GM23338 (cell line): ENCODE data around the gene BNC2. TPM values are rescaled to one million over a fixed set of nuclear protein-coding genes. Genes with fewer than 3 reads are reported as not detected.

Experiments
- ATAC-seq: fragments of 200-7000 bp; cut with Tn5 transposase; 3 replicates; pipeline ENCODE4 v1.9.1; 2020
- DNase-seq: peaks from one replicate; pipeline ENCODE4 v3.0.0-alpha.2; 2015; ENCODE audit warnings: low spot score
- H2AFZ ChIP-seq: fragments of 200-600 bp; sonication (generic); 2 replicates; pipeline ENCODE4 v1.8.0; 2016; ENCODE audit warnings: antibody characterized with exemption, mild to moderate bottlenecking, moderate library complexity
- H3F3A ChIP-seq: fragments of 200-600 bp; sonication (generic); replicated peaks from 2 replicates; pipeline ENCODE4 v1.8.0; 2017; ENCODE audit warnings: antibody characterized with exemption, mixed run types, low read depth
- H3K27ac ChIP-seq: fragments of 200-600 bp; sonication (generic); 2 replicates; pipeline ENCODE4 v1.6.1; 2016; ENCODE audit warnings: low read depth
- H3K27me3 ChIP-seq: fragments of 200-600 bp; sonication (generic); 2 replicates; pipeline ENCODE4 v1.8.0; 2016; ENCODE audit warnings: mild to moderate bottlenecking, mixed run types, moderate library complexity; ENCODE audit not compliant: insufficient read depth
- H3K36me3 ChIP-seq: fragments of 200-600 bp; sonication (generic); 2 replicates; pipeline ENCODE4 v1.8.0; 2016; ENCODE audit warnings: mild to moderate bottlenecking; ENCODE audit not compliant: insufficient read depth
- H3K4me1 ChIP-seq: fragments of 200-600 bp; sonication (generic); 2 replicates; pipeline ENCODE4 v1.8.0; 2016; ENCODE audit warnings: mild to moderate bottlenecking, moderate library complexity; ENCODE audit not compliant: insufficient read depth
- H3K4me2 ChIP-seq: fragments of 200-600 bp; sonication (generic); 2 replicates; pipeline ENCODE4 v1.7.1; 2017; ENCODE audit warnings: mixed run types
- H3K4me3 ChIP-seq: fragments of 200-600 bp; sonication (generic); 2 replicates; pipeline ENCODE4 v1.6.1; 2016; ENCODE audit warnings: mixed run types
- H3K79me2 ChIP-seq: fragments of 200-600 bp; sonication (generic); replicated peaks from 2 replicates; pipeline ENCODE4 v1.8.0; 2017; ENCODE audit warnings: mild to moderate bottlenecking; ENCODE audit not compliant: insufficient read depth
- H3K9me2 ChIP-seq: fragments of 200-600 bp; sonication (generic); 2 replicates; pipeline ENCODE4 v1.8.0; 2017; ENCODE audit not compliant: insufficient read depth
- H4K20me1 ChIP-seq: fragments of 200-600 bp; sonication (generic); replicated peaks from 2 replicates; pipeline ENCODE4 v1.8.0; 2017; ENCODE audit warnings: mild to moderate bottlenecking; ENCODE audit not compliant: insufficient read depth
- H3K27ac Mint-ChIP-seq: 2 replicates; pipeline ENCODE4 v1.8.0; 2020; ENCODE audit warnings: inconsistent platforms, mild to moderate bottlenecking, moderate library complexity, mixed read lengths
- H3K27me3 Mint-ChIP-seq: 3 replicates; pipeline ENCODE4 v1.8.0; 2022; ENCODE audit warnings: low read depth, mild to moderate bottlenecking, moderate library complexity, mixed read lengths, inconsistent platforms; ENCODE audit not compliant: insufficient read depth, poor library complexity
- H3K36me3 Mint-ChIP-seq: 3 replicates; pipeline ENCODE4 v1.8.0; 2021; ENCODE audit warnings: low read depth, mild to moderate bottlenecking, inconsistent platforms, moderate library complexity, mixed read lengths
- H3K4me1 Mint-ChIP-seq: 3 replicates; pipeline ENCODE4 v1.8.0; 2020; ENCODE audit warnings: mild to moderate bottlenecking, inconsistent platforms, mixed read lengths
- H3K4me3 Mint-ChIP-seq: 3 replicates; pipeline ENCODE4 v1.8.0; 2021; ENCODE audit warnings: moderate library complexity, mild to moderate bottlenecking, inconsistent platforms, mixed read lengths
- H3K9me3 Mint-ChIP-seq: 3 replicates; pipeline ENCODE4 v1.8.0; 2020; ENCODE audit warnings: moderate library complexity, mild to moderate bottlenecking, inconsistent platforms, mixed read lengths
- CREB1 ChIP-seq: fragments of 250-450 bp; sonication (Bioruptor Pico); IDR thresholded peaks from 2 replicates; pipeline ENCODE4 v1.5.0; 2020; ENCODE audit warnings: low read depth, mild to moderate bottlenecking, moderate library complexity
- EZH2 ChIP-seq: fragments of 200-600 bp; sonication (generic); IDR thresholded peaks from one replicate; pipeline ENCODE4 v1.8.0; 2017; ENCODE audit warnings: antibody characterized with exemption, mild to moderate bottlenecking, low read depth; ENCODE audit not compliant: unreplicated experiment
- EZH2phosphoT487 ChIP-seq: fragments of 200-600 bp; sonication (generic); IDR thresholded peaks from one replicate; pipeline ENCODE4 v1.8.1; 2018; ENCODE audit warnings: antibody characterized with exemption; ENCODE audit not compliant: unreplicated experiment
- JUNB ChIP-seq: IDR thresholded peaks from one replicate; pipeline ENCODE4 v1.6.1; 2016; ENCODE audit warnings: antibody characterized with exemption; ENCODE audit not compliant: unreplicated experiment
- NANOG ChIP-seq: IDR thresholded peaks from 2 replicates; pipeline ENCODE4 v1.6.1; 2016; ENCODE audit warnings: antibody characterized with exemption, borderline replicate concordance
- POLR2AphosphoS5 ChIP-seq: IDR thresholded peaks from 2 replicates; pipeline ENCODE4 v1.6.1; 2016; ENCODE audit warnings: antibody characterized with exemption, low read depth
- STAT1 ChIP-seq: IDR thresholded peaks from one replicate; pipeline ENCODE4 v1.6.1; 2016; ENCODE audit warnings: antibody characterized with exemption; ENCODE audit not compliant: unreplicated experiment
- ZNF114 ChIP-seq: fragments of 250-450 bp; sonication (Bioruptor Pico); IDR thresholded peaks from 2 replicates; pipeline ENCODE4 v1.5.0; 2020; ENCODE audit warnings: mild to moderate bottlenecking, moderate library complexity
- ZNF331 ChIP-seq: fragments of 250-450 bp; sonication (Bioruptor Pico); IDR thresholded peaks from 2 replicates; pipeline ENCODE4 v1.5.0; 2020; ENCODE audit warnings: low read depth, mild to moderate bottlenecking, moderate library complexity
- polyA plus RNA-seq: library from polyadenylated mRNA; unstranded; fragments of >200 nt; fragmentation: Nextera tagmentation; extraction: Ambion mirVana; gene quantifications from 2 replicates; pipeline ENCODE4 v1.2.1, GENCODE V29; 2016
- total RNA-seq: library from RNA; depleted of rRNA; stranded (reverse); fragments of >200 nt; shearing (Covaris generic); gene quantifications from 2 replicates; pipeline ENCODE4 v1.2.3, GENCODE V29; 2014
- TF ChIP-seq, protein P1 (sequence below): IDR thresholded peaks from one replicate; pipeline ENCODE4 v1.6.1; 2018; ENCODE audit warnings: antibody characterized with exemption; ENCODE audit not compliant: unreplicated experiment
- TF ChIP-seq, protein P2 (sequence below): IDR thresholded peaks from 2 replicates; pipeline ENCODE4 v1.6.1; 2016; ENCODE audit warnings: antibody characterized with exemption
- TF ChIP-seq, protein P3 (sequence below), 2 experiments: fragments of 200-600 bp in 1 of 2; sonication (generic) in 1 of 2; conservative IDR thresholded peaks; 2 replicates each; pipeline versions ENCODE4 v1.5.1 to v1.6.1; 2016 to 2017; ENCODE audit warnings: antibody characterized with exemption in 2 of 2, low read depth in 2 of 2, mild to moderate bottlenecking in 2 of 2, moderate library complexity in 1 of 2

Gene BNC2
- total and polyA plus RNA-seq, 2 experiments from 2014 or later = 12.7 to 13.2 TPM

DNA sequence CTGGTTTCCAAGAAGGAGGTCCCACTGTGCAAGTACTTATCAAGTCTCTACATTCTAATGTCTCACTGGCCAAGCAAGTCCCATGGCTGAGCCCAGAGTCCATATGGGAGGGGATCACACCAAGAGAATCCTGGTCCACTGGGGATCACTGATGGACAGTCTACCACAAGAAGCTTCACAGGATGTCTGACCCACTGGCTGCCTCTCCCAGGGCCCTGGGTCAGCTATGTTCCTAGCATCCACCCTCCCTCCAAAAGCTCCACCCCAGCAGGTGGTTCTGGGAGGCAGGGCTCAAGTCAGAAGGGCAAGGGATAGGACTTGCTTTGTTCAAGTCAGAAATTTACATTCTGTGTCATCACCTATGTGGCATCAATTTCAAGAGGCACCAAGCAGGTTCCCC is 508.5 kb downstream of the BNC2 start:
- Mint-ChIP-seq H3K27ac (no peak overlapping the region), H3K4me3 (no peak overlapping the region), H3K27me3 (peaks cover 5% of the 10 kb centered on the region), H3K9me3 (peaks cover 7% of the 10 kb centered on the region; the same call in 2 of the 3 replicates), H3K4me1 (peaks cover 8% of the 10 kb centered on the region), H3K36me3 (peaks cover 3% of the 10 kb centered on the region; the same call in 2 of the 3 replicates)
- no peaks in the 10 kb centered on the region for H4K20me1 ChIP-seq
- H2AFZ ChIP-seq = no peak overlapping the region; the same call in 1 of the 2 replicates
- DNase-seq (no peak), ATAC-seq (no peak)
- H3K36me3 ChIP-seq = no peaks in the 10 kb centered on the region
- no peaks in the 10 kb centered on the region for H3K79me2 ChIP-seq
- TF ChIP-seq ZNF331 (CRISPR knock-in tag) = no peak
- TF ChIP-seq STAT1 = no peak
- no peak for TF ChIP-seq POLR2AphosphoS5
- TF ChIP-seq NANOG = no peak
- TF ChIP-seq, protein P1, sequence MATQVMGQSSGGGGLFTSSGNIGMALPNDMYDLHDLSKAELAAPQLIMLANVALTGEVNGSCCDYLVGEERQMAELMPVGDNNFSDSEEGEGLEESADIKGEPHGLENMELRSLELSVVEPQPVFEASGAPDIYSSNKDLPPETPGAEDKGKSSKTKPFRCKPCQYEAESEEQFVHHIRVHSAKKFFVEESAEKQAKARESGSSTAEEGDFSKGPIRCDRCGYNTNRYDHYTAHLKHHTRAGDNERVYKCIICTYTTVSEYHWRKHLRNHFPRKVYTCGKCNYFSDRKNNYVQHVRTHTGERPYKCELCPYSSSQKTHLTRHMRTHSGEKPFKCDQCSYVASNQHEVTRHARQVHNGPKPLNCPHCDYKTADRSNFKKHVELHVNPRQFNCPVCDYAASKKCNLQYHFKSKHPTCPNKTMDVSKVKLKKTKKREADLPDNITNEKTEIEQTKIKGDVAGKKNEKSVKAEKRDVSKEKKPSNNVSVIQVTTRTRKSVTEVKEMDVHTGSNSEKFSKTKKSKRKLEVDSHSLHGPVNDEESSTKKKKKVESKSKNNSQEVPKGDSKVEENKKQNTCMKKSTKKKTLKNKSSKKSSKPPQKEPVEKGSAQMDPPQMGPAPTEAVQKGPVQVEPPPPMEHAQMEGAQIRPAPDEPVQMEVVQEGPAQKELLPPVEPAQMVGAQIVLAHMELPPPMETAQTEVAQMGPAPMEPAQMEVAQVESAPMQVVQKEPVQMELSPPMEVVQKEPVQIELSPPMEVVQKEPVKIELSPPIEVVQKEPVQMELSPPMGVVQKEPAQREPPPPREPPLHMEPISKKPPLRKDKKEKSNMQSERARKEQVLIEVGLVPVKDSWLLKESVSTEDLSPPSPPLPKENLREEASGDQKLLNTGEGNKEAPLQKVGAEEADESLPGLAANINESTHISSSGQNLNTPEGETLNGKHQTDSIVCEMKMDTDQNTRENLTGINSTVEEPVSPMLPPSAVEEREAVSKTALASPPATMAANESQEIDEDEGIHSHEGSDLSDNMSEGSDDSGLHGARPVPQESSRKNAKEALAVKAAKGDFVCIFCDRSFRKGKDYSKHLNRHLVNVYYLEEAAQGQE = no peak
- peaks cover 7% of the 10 kb centered on the region; the same call in 1 of the 2 replicates for H3K4me1 ChIP-seq
- no peak overlapping the region for H3K4me3 ChIP-seq
- H3K27ac ChIP-seq = no peak overlapping the region
- H3K9me2 ChIP-seq = peaks cover 37% of the 10 kb centered on the region; the same call in 1 of the 2 replicates
- no peaks in the 10 kb centered on the region for H3K27me3 ChIP-seq
- no peak overlapping the region for H3K4me2 ChIP-seq
- H3F3A ChIP-seq = no peaks in the 10 kb centered on the region

DNA sequence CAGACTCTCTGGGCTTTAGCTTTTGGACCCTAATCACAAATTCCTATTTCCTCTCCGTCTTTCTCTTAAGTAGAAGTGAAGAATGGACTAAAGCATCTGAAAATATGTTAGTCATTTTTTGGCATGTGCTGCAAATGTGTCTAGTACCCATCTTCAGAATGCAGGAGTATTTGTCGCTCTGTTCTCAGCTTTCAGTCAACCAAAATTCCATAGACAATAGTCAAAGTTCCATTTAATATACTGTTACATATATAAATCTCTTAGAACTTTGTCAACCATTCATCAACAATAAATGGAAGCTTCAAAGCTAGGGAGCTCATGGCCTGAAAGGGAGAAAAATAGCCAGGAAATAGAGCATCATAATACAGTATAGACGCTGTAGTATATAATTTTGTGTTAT is 509.4 kb downstream of the BNC2 start:
- H3K27me3 ChIP-seq = no peaks in the 10 kb centered on the region
- H3F3A ChIP-seq = no peaks in the 10 kb centered on the region
- no peak overlapping the region for H3K4me3 ChIP-seq
- no peak overlapping the region for H3K4me2 ChIP-seq
- no peak overlapping the region for H2AFZ ChIP-seq
- H3K4me1 Mint-ChIP-seq = peaks cover 8% of the 10 kb centered on the region
- no peaks in the 10 kb centered on the region for H4K20me1 ChIP-seq
- H3K27ac Mint-ChIP-seq = no peak overlapping the region
- H3K27me3 Mint-ChIP-seq = peaks cover 4% of the 10 kb centered on the region
- ATAC-seq (no peak), DNase-seq (no peak)
- no peak overlapping the region for H3K4me3 Mint-ChIP-seq
- peaks cover 7% of the 10 kb centered on the region; the same call in 1 of the 2 replicates for H3K4me1 ChIP-seq
- H3K9me2 ChIP-seq = peaks cover 29% of the 10 kb centered on the region; the same call in 1 of the 2 replicates
- H3K79me2 ChIP-seq = no peaks in the 10 kb centered on the region
- no peak overlapping the region for H3K27ac ChIP-seq
- H3K36me3 Mint-ChIP-seq = peaks cover 3% of the 10 kb centered on the region; the same call in 2 of the 3 replicates
- H3K9me3 Mint-ChIP-seq = peaks cover 7% of the 10 kb centered on the region; the same call in 2 of the 3 replicates
- no peaks in the 10 kb centered on the region for H3K36me3 ChIP-seq
- no peak for TF ChIP-seq EZH2
- no peak for TF ChIP-seq JUNB
- TF ChIP-seq NANOG = no peak
- TF ChIP-seq STAT1 = no peak
- TF ChIP-seq ZNF331 (CRISPR knock-in tag) = no peak
- no peak for TF ChIP-seq ZNF114
- TF ChIP-seq, protein P2, sequence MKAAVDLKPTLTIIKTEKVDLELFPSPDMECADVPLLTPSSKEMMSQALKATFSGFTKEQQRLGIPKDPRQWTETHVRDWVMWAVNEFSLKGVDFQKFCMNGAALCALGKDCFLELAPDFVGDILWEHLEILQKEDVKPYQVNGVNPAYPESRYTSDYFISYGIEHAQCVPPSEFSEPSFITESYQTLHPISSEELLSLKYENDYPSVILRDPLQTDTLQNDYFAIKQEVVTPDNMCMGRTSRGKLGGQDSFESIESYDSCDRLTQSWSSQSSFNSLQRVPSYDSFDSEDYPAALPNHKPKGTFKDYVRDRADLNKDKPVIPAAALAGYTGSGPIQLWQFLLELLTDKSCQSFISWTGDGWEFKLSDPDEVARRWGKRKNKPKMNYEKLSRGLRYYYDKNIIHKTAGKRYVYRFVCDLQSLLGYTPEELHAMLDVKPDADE = no peak
- TF ChIP-seq EZH2phosphoT487 = no peak
- no peak for TF ChIP-seq CREB1 (CRISPR knock-in tag)
- TF ChIP-seq, protein P3, sequence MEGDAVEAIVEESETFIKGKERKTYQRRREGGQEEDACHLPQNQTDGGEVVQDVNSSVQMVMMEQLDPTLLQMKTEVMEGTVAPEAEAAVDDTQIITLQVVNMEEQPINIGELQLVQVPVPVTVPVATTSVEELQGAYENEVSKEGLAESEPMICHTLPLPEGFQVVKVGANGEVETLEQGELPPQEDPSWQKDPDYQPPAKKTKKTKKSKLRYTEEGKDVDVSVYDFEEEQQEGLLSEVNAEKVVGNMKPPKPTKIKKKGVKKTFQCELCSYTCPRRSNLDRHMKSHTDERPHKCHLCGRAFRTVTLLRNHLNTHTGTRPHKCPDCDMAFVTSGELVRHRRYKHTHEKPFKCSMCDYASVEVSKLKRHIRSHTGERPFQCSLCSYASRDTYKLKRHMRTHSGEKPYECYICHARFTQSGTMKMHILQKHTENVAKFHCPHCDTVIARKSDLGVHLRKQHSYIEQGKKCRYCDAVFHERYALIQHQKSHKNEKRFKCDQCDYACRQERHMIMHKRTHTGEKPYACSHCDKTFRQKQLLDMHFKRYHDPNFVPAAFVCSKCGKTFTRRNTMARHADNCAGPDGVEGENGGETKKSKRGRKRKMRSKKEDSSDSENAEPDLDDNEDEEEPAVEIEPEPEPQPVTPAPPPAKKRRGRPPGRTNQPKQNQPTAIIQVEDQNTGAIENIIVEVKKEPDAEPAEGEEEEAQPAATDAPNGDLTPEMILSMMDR (conservative IDR thresholded peaks at IDR 0.05; ENCODE audit: low read depth in 2 of 2) = no peak
- no peak for TF ChIP-seq POLR2AphosphoS5
- TF ChIP-seq, protein P1 = no peak
